WTC11 (cell line): Measurements from ENCODE around the gene DLGAP4. TPM values are rescaled to one million over a fixed set of nuclear protein-coding genes. Genes with fewer than 3 reads are reported as not detected.

ENCODE experiments used
- ATAC-seq: fragments of 200-7000 bp; cut with Tn5 transposase; 2 replicates; pipeline ENCODE4 v1.10.0; 2021; ENCODE audit warnings: mild to moderate bottlenecking, moderate library complexity
- CTCF ChIA-PET: fragments of 300-600 bp; sonication (Branson Sonifier 250); formaldehyde crosslinking; loops from one replicate; lab custom pipeline; 2021; ENCODE audit warnings: antibody characterized with exemption; lab: Charles Lee
- POLR2A ChIA-PET: fragments of 350-600 bp; sonication (Branson Sonifier 250); formaldehyde crosslinking; loops from one replicate; lab custom pipeline; 2021; ENCODE audit warnings: antibody characterized with exemption; lab: Charles Lee
- DNase-seq: peaks from one replicate; pipeline ENCODE4 v3.0.0; 2021; ENCODE audit warnings: low spot score
- H3K27ac Mint-ChIP-seq: 2 replicates; pipeline ENCODE4 v1.8.0; 2021; ENCODE audit warnings: mixed read lengths
- H3K27me3 Mint-ChIP-seq: 2 replicates; pipeline ENCODE4 v1.8.0; 2021; ENCODE audit warnings: low read depth, mild to moderate bottlenecking, moderate library complexity, mixed read lengths
- H3K36me3 Mint-ChIP-seq: 2 replicates; pipeline ENCODE4 v1.8.0; 2021; ENCODE audit warnings: mixed read lengths
- H3K4me1 Mint-ChIP-seq: 2 replicates; pipeline ENCODE4 v1.8.0; 2022; ENCODE audit warnings: mixed read lengths
- H3K4me3 Mint-ChIP-seq: 2 replicates; pipeline ENCODE4 v1.8.0; 2021; ENCODE audit warnings: mild to moderate bottlenecking, moderate library complexity, mixed read lengths
- H3K9me3 Mint-ChIP-seq: 2 replicates; pipeline ENCODE4 v1.8.0; 2021; ENCODE audit warnings: mixed read lengths
- CREB1 ChIP-seq: sonication (generic); formaldehyde crosslinking; IDR thresholded peaks from 2 replicates; pipeline ENCODE4 v1.8.0; 2023; ENCODE audit warnings: mild to moderate bottlenecking, missing genetic modification reagents
- FOXP1 ChIP-seq: sonication (generic); formaldehyde crosslinking; IDR thresholded peaks from 2 replicates; pipeline ENCODE4 v1.8.0; 2022; ENCODE audit warnings: missing genetic modification reagents, mild to moderate bottlenecking, moderate library complexity, borderline replicate concordance
- GABPB1 ChIP-seq: sonication (generic); formaldehyde crosslinking; IDR thresholded peaks from 2 replicates; pipeline ENCODE4 v1.8.1; 2023; ENCODE audit warnings: mild to moderate bottlenecking, missing genetic modification reagents
- GTF2I ChIP-seq: fragments of 250-450 bp; sonication (Bioruptor Pico); conservative IDR thresholded peaks from 2 replicates; pipeline ENCODE4 v1.4.0; 2021; ENCODE audit warnings: mild to moderate bottlenecking
- HMGA2 ChIP-seq: fragments of 250-450 bp; sonication (Bioruptor Pico); IDR thresholded peaks from 2 replicates; pipeline ENCODE4 v1.4.0; 2021; ENCODE audit warnings: mild to moderate bottlenecking, moderate library complexity
- JAZF1 ChIP-seq: fragments of 250-450 bp; sonication (Bioruptor Pico); IDR thresholded peaks from 2 replicates; pipeline ENCODE4 v1.9.0; 2021; ENCODE audit warnings: moderate library complexity, mild to moderate bottlenecking, inconsistent platforms
- MYBL2 ChIP-seq: sonication (generic); formaldehyde crosslinking; IDR thresholded peaks from 2 replicates; pipeline ENCODE4 v1.8.1; 2023; ENCODE audit warnings: mild to moderate bottlenecking, moderate library complexity, missing genetic modification reagents
- NFATC4 ChIP-seq: fragments of 250-450 bp; sonication (Bioruptor Pico); IDR thresholded peaks from 2 replicates; pipeline ENCODE4 v1.9.0; 2021; ENCODE audit warnings: mild to moderate bottlenecking
- NR1H2 ChIP-seq: sonication (generic); formaldehyde crosslinking; IDR thresholded peaks from 2 replicates; pipeline ENCODE4 v1.9.0; 2021; ENCODE audit warnings: mild to moderate bottlenecking, moderate library complexity, missing genetic modification reagents
- PRRX2 ChIP-seq: fragments of 250-450 bp; sonication (Bioruptor Pico); IDR thresholded peaks from 2 replicates; pipeline ENCODE4 v1.8.0; 2021; ENCODE audit warnings: mild to moderate bottlenecking
- SMAD4 ChIP-seq: sonication (generic); formaldehyde crosslinking; IDR thresholded peaks from 2 replicates; pipeline ENCODE4 v1.8.0; 2022; ENCODE audit warnings: mild to moderate bottlenecking, missing genetic modification reagents
- TCF7 ChIP-seq: sonication (generic); formaldehyde crosslinking; IDR thresholded peaks from 2 replicates; pipeline ENCODE4 v1.8.0; 2022; ENCODE audit warnings: mild to moderate bottlenecking, low read depth, missing genetic modification reagents, moderate library complexity
- TEAD4 ChIP-seq: sonication (generic); formaldehyde crosslinking; IDR thresholded peaks from 2 replicates; pipeline ENCODE4 v1.8.0; 2022; ENCODE audit warnings: mild to moderate bottlenecking, missing genetic modification reagents
- ZNF232 ChIP-seq: sonication (generic); formaldehyde crosslinking; IDR thresholded peaks from 2 replicates; pipeline ENCODE4 v1.8.0; 2022; ENCODE audit warnings: mild to moderate bottlenecking, missing genetic modification reagents
- ZNF396 ChIP-seq: fragments of 250-450 bp; sonication (Bioruptor Pico); IDR thresholded peaks from 2 replicates; pipeline ENCODE4 v1.8.0; 2021; ENCODE audit warnings: mild to moderate bottlenecking, moderate library complexity, borderline replicate concordance
- ZNF423 ChIP-seq: fragments of 250-450 bp; sonication (Bioruptor Pico); IDR thresholded peaks from 2 replicates; pipeline ENCODE4 v2.1.2; 2022; ENCODE audit warnings: mild to moderate bottlenecking, moderate library complexity
- ZNF671 ChIP-seq: fragments of 250-450 bp; sonication (Bioruptor Pico); IDR thresholded peaks from 2 replicates; pipeline ENCODE4 v1.8.0; 2021; ENCODE audit warnings: mild to moderate bottlenecking
- total RNA-seq: library from RNA; stranded (reverse); gene quantifications from 3 replicates; pipeline ENCODE4 v1.2.3, GENCODE V29; 2021
- TF ChIP-seq, protein P1 (sequence below): sonication (generic); formaldehyde crosslinking; IDR thresholded peaks from 2 replicates; pipeline ENCODE4 v1.8.1; 2023; ENCODE audit warnings: mild to moderate bottlenecking, missing genetic modification reagents, moderate library complexity
- TF ChIP-seq, protein P2 (sequence below): sonication (generic); formaldehyde crosslinking; IDR thresholded peaks from 2 replicates; pipeline ENCODE4 v1.8.1; 2022; ENCODE audit warnings: mild to moderate bottlenecking, missing genetic modification reagents, moderate library complexity, borderline replicate concordance
- TF ChIP-seq, protein P3 (sequence below): sonication (generic); formaldehyde crosslinking; IDR thresholded peaks from 2 replicates; pipeline ENCODE4 v1.8.0; 2022; ENCODE audit warnings: missing genetic modification reagents
- TF ChIP-seq, protein P4 (sequence below): fragments of 250-450 bp; sonication (Bioruptor Pico); IDR thresholded peaks from 2 replicates; pipeline ENCODE4 v1.8.0; 2021; ENCODE audit warnings: mild to moderate bottlenecking
- TF ChIP-seq, protein P5 (sequence below): fragments of 250-450 bp; sonication (Bioruptor Pico); IDR thresholded peaks from 2 replicates; pipeline ENCODE4 v1.9.0; 2021; ENCODE audit warnings: mild to moderate bottlenecking, borderline replicate concordance

Gene DLGAP4
- total RNA-seq, 1 experiment from 2014 or later = 52.6 TPM

DNA sequence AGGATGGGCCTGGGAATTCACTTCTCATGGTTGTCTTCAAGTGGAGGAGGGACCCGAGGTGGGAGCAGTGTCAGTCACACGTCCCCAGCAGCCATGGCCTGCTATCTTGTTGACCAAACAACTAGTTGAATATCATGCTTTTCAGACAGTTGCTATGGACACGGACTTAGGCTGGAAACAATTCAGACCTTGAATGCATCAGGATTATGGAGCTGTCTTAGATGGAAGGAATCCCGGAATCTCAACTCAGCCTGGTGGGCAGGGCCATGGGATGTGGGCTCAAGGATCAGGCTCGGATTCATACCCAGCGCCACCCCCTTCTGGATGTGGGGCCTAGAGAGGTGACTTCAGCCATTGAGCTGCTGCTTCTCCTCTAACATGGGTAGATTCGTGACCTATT, 112.6 kb downstream of the DLGAP4 start:
- no peaks in the 10 kb centered on the region for H3K9me3 Mint-ChIP-seq
- CTCF ChIA-PET = interaction anchor here (0.6 to 3.1 kb wide), 3 partner anchors 19 to 425 kb away, joined by 3 to 11 read pairs (median 5); no protein-coding TSS in a partner anchor
- H3K4me1 Mint-ChIP-seq = no peaks in the 10 kb centered on the region
- no peak for ATAC-seq
- POLR2A ChIA-PET = no interaction called here
- no peak overlapping the region for H3K4me3 Mint-ChIP-seq
- no peaks in the 10 kb centered on the region for H3K36me3 Mint-ChIP-seq
- H3K27me3 Mint-ChIP-seq = no peaks in the 10 kb centered on the region
- no peak for DNase-seq
- TF ChIP-seq CREB1 (CRISPR knock-in tag) (no peak), TEAD4 (CRISPR knock-in tag) (no peak), GABPB1 (CRISPR knock-in tag) (no peak)
- TF ChIP-seq, protein P1, sequence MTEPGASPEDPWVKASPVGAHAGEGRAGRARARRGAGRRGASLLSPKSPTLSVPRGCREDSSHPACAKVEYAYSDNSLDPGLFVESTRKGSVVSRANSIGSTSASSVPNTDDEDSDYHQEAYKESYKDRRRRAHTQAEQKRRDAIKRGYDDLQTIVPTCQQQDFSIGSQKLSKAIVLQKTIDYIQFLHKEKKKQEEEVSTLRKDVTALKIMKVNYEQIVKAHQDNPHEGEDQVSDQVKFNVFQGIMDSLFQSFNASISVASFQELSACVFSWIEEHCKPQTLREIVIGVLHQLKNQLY (CRISPR knock-in tag) = no peak
- H3K27ac Mint-ChIP-seq = no peak overlapping the region

DNA sequence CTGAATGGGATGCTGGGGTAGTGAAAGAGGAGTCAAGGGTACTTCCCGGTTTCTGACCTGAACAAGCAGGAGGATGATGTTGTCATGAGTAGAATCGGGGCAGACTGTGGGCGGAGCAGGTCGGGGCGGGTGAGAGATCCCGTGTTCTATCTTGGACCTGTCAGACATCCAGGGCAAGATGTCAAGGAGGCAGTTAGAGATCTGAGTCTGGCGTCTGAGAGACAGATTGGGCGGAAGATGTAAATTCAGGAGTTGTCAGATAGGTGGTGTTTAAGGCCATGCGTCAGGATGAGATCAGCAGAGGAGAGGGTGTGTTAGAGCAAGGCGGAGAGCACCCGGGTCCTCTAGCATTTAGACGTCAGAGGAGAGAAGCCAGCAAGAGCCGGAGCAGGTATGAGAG, 115.5 kb downstream of the DLGAP4 start:
- Mint-ChIP-seq H3K4me3 (no peak overlapping the region), H3K9me3 (no peaks in the 10 kb centered on the region), H3K4me1 (no peaks in the 10 kb centered on the region), H3K27ac (no peak overlapping the region), H3K27me3 (no peaks in the 10 kb centered on the region), H3K36me3 (no peaks in the 10 kb centered on the region)
- POLR2A ChIA-PET = no interaction called here
- ATAC-seq (no peak), DNase-seq (no peak)
- no peak for TF ChIP-seq MYBL2 (CRISPR knock-in tag)
- CTCF ChIA-PET = no interaction called here

DNA sequence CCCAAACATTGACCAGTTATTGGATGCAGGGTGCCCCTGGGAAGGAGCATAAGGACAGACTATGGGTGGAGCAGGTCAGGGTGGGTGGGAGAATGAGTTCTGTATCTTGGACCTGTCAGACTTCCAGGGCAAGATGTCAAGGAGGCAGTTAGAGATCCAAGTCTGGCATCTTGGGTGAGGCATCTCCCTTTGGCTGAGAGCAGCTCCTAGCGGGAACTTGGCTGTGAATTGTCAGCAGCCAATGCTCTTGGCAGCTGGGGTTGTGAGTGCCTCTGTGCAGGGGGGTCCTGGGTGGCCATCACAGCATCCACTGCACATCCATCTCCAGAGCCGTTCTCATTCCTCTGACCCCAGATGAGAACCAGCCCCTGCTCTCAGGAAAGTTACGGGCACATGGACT, 118.2 kb downstream of the DLGAP4 start:
- no peaks in the 10 kb centered on the region for H3K9me3 Mint-ChIP-seq
- no peak for DNase-seq
- CTCF ChIA-PET = interaction anchor here (0.6 to 2.0 kb wide), 4 partner anchors 15 to 268 kb away, joined by 3 to 9 read pairs (median 4); no protein-coding TSS in a partner anchor
- no peak overlapping the region for H3K27ac Mint-ChIP-seq
- no peak for ATAC-seq
- H3K4me3 Mint-ChIP-seq = no peak overlapping the region
- POLR2A ChIA-PET = no interaction called here
- H3K4me1 Mint-ChIP-seq = no peaks in the 10 kb centered on the region
- H3K36me3 Mint-ChIP-seq = no peaks in the 10 kb centered on the region
- no peaks in the 10 kb centered on the region for H3K27me3 Mint-ChIP-seq
- TF ChIP-seq, protein P2, sequence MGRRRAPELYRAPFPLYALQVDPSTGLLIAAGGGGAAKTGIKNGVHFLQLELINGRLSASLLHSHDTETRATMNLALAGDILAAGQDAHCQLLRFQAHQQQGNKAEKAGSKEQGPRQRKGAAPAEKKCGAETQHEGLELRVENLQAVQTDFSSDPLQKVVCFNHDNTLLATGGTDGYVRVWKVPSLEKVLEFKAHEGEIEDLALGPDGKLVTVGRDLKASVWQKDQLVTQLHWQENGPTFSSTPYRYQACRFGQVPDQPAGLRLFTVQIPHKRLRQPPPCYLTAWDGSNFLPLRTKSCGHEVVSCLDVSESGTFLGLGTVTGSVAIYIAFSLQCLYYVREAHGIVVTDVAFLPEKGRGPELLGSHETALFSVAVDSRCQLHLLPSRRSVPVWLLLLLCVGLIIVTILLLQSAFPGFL (CRISPR knock-in tag) = no peak
- no peak for TF ChIP-seq GTF2I (CRISPR knock-in tag)
- no peak for TF ChIP-seq ZNF423 (CRISPR knock-in tag)
- no peak for TF ChIP-seq ZNF396 (CRISPR knock-in tag)
- no peak for TF ChIP-seq FOXP1 (CRISPR knock-in tag)
- TF ChIP-seq TCF7 (CRISPR knock-in tag) = no peak
- no peak for TF ChIP-seq NFATC4
- TF ChIP-seq ZNF232 (CRISPR knock-in tag) = no peak
- TF ChIP-seq TEAD4 (CRISPR knock-in tag) = no peak
- TF ChIP-seq HMGA2 (CRISPR knock-in tag) = no peak
- TF ChIP-seq, protein P3, sequence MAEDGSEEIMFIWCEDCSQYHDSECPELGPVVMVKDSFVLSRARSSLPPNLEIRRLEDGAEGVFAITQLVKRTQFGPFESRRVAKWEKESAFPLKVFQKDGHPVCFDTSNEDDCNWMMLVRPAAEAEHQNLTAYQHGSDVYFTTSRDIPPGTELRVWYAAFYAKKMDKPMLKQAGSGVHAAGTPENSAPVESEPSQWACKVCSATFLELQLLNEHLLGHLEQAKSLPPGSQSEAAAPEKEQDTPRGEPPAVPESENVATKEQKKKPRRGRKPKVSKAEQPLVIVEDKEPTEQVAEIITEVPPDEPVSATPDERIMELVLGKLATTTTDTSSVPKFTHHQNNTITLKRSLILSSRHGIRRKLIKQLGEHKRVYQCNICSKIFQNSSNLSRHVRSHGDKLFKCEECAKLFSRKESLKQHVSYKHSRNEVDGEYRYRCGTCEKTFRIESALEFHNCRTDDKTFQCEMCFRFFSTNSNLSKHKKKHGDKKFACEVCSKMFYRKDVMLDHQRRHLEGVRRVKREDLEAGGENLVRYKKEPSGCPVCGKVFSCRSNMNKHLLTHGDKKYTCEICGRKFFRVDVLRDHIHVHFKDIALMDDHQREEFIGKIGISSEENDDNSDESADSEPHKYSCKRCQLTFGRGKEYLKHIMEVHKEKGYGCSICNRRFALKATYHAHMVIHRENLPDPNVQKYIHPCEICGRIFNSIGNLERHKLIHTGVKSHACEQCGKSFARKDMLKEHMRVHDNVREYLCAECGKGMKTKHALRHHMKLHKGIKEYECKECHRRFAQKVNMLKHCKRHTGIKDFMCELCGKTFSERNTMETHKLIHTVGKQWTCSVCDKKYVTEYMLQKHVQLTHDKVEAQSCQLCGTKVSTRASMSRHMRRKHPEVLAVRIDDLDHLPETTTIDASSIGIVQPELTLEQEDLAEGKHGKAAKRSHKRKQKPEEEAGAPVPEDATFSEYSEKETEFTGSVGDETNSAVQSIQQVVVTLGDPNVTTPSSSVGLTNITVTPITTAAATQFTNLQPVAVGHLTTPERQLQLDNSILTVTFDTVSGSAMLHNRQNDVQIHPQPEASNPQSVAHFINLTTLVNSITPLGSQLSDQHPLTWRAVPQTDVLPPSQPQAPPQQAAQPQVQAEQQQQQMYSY = no peak
- TF ChIP-seq ZNF671 (CRISPR knock-in tag) = no peak
- no peak for TF ChIP-seq NR1H2 (CRISPR knock-in tag)
- TF ChIP-seq PRRX2 (CRISPR knock-in tag) = no peak
- TF ChIP-seq, protein P4, sequence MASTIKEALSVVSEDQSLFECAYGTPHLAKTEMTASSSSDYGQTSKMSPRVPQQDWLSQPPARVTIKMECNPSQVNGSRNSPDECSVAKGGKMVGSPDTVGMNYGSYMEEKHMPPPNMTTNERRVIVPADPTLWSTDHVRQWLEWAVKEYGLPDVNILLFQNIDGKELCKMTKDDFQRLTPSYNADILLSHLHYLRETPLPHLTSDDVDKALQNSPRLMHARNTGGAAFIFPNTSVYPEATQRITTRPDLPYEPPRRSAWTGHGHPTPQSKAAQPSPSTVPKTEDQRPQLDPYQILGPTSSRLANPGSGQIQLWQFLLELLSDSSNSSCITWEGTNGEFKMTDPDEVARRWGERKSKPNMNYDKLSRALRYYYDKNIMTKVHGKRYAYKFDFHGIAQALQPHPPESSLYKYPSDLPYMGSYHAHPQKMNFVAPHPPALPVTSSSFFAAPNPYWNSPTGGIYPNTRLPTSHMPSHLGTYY (CRISPR knock-in tag) = no peak
- TF ChIP-seq SMAD4 (CRISPR knock-in tag) = no peak
- TF ChIP-seq JAZF1 (CRISPR knock-in tag) = no peak
- TF ChIP-seq, protein P5, sequence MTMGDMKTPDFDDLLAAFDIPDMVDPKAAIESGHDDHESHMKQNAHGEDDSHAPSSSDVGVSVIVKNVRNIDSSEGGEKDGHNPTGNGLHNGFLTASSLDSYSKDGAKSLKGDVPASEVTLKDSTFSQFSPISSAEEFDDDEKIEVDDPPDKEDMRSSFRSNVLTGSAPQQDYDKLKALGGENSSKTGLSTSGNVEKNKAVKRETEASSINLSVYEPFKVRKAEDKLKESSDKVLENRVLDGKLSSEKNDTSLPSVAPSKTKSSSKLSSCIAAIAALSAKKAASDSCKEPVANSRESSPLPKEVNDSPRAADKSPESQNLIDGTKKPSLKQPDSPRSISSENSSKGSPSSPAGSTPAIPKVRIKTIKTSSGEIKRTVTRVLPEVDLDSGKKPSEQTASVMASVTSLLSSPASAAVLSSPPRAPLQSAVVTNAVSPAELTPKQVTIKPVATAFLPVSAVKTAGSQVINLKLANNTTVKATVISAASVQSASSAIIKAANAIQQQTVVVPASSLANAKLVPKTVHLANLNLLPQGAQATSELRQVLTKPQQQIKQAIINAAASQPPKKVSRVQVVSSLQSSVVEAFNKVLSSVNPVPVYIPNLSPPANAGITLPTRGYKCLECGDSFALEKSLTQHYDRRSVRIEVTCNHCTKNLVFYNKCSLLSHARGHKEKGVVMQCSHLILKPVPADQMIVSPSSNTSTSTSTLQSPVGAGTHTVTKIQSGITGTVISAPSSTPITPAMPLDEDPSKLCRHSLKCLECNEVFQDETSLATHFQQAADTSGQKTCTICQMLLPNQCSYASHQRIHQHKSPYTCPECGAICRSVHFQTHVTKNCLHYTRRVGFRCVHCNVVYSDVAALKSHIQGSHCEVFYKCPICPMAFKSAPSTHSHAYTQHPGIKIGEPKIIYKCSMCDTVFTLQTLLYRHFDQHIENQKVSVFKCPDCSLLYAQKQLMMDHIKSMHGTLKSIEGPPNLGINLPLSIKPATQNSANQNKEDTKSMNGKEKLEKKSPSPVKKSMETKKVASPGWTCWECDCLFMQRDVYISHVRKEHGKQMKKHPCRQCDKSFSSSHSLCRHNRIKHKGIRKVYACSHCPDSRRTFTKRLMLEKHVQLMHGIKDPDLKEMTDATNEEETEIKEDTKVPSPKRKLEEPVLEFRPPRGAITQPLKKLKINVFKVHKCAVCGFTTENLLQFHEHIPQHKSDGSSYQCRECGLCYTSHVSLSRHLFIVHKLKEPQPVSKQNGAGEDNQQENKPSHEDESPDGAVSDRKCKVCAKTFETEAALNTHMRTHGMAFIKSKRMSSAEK (CRISPR knock-in tag) = no peak
